Astrocyte of the cerebellum (primary cell): Measurements from ENCODE around the gene GRIN2C.

Experiments used
- DNase-seq: peaks from one replicate; pipeline ENCODE4 v3.0.0-alpha.2; 2011; ENCODE audit warnings: low read depth
- H3K4me3 ChIP-seq: 2 replicates; pipeline ENCODE4 v1.5.1; 2011; ENCODE audit warnings: mild to moderate bottlenecking, low read depth, low read length, moderate library complexity
- in situ Hi-C: cut with HindIII; loops from 2 replicates; pipeline ENCODE4 v1.10.0; 2017; ENCODE audit warnings: low sequenced_read_pairs
- TF ChIP-seq, protein P1 (sequence below): IDR thresholded peaks from 2 replicates; pipeline ENCODE4 v1.5.1; 2012; ENCODE audit warnings: low read length, low read depth, moderate library complexity, mild to moderate bottlenecking; ENCODE audit errors: missing control alignments

Gene GRIN2C

DNA sequence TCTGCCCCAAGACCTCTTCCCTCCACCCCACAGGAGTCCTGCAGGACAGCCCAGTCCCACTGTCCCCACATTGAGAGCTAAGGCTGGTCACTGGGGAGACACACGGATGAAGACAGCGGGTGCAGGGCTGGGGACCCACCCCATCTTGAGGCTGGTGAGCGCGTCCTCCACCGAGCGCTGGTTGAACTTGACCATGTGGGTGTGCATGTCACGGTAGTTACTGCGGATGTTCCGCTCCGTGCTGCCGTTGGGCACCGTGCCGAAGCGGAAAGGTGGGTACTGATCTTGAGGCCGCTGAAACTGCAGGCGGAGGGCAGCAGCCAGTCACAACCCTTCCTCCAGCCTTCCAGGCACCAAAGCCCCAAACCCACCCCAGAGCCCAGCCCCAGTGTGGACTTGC is 13.1 kb downstream of the GRIN2C start:
- TF ChIP-seq, protein P1, sequence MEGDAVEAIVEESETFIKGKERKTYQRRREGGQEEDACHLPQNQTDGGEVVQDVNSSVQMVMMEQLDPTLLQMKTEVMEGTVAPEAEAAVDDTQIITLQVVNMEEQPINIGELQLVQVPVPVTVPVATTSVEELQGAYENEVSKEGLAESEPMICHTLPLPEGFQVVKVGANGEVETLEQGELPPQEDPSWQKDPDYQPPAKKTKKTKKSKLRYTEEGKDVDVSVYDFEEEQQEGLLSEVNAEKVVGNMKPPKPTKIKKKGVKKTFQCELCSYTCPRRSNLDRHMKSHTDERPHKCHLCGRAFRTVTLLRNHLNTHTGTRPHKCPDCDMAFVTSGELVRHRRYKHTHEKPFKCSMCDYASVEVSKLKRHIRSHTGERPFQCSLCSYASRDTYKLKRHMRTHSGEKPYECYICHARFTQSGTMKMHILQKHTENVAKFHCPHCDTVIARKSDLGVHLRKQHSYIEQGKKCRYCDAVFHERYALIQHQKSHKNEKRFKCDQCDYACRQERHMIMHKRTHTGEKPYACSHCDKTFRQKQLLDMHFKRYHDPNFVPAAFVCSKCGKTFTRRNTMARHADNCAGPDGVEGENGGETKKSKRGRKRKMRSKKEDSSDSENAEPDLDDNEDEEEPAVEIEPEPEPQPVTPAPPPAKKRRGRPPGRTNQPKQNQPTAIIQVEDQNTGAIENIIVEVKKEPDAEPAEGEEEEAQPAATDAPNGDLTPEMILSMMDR: no peak
- no peak for DNase-seq
- no peak overlapping the region for H3K4me3 ChIP-seq
- in situ Hi-C loops: no loop called here

DNA sequence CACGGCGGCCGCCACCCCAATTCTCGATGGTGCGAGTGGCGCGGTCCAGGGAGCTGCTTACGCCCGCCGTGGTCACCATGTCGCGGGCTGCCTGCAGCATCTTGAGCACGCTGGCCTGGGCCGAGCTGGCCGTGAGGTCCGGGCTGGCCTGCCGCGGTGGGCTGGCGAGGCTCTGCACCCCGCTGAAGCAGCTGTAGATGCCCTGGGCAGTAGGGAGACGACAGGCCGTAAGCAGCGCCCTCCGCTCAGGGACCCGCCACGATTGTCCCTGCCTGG is 16.4 kb downstream of the GRIN2C start:
- no peak overlapping the region for H3K4me3 ChIP-seq
- TF ChIP-seq, protein P1: no peak
- DNase-seq: no peak
- in situ Hi-C loops: no loop called here

DNA sequence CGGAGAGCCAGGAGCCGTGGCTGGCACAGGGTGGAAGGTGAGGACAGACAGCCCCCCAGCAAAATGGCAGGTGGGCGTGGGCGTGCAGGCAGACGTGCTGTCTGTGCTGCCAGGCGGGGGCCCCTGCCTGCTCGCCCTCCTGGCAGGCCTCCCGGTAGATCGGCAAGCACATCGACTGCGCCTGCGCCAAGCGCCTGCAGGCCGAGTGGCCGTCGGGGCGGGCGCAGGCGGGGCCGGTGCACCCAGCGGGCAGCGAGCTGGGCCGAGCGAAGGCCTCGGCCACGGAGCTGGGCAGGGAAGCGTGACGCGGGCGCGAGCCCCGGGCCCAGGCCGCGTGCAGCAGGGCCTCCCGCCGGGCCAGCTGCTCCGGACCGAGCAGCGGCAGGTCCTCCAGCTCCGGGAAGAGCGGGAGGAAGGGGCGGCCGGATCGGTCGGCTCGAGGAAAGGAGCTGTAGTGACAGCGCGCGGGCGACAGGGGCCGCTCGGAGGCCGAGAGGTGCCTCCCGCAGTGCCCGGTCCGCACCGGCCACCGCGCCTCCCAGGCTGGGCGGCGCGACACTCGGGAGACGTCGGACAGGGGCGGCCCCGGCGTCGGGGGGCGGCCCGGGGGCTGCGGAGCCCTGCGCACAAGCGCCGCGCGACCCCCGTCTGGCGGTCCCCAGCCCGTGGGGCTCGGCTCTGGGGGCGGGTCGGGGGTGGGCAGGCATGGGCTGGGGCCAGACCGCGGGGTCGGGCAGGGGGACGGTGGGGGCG is 16.9 kb downstream of the GRIN2C start:
- TF ChIP-seq, protein P1: peak; percentile 27
- no peak for DNase-seq
- H3K4me3 ChIP-seq: peak overlapping the region; percentile 26
- in situ Hi-C loops: no loop called here

DNA sequence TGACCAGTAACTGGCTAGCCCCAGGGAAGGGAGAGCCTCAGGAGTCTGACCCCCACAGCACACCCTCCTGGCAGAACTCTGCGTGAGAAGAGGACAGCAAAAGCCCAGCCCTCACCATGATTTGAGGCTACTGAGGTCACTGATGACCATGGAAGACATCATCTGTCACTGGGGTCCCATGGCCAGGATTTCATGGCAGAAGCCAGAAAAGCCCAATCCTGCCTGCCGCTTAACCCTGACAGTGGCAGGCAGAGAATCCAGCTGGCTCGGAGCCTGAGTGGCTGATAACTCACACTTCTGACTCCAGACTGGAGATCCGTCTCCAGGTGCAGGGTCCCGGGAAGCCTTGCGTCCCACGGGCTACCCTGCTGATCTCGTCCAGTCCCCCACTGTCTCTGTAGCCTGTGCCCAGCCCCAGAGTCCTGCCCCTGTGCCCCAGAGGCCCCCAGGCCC is 17.5 kb downstream of the GRIN2C start:
- TF ChIP-seq, protein P1: no peak
- no peak for DNase-seq
- in situ Hi-C loops: no loop called here
- no peak overlapping the region for H3K4me3 ChIP-seq

DNA sequence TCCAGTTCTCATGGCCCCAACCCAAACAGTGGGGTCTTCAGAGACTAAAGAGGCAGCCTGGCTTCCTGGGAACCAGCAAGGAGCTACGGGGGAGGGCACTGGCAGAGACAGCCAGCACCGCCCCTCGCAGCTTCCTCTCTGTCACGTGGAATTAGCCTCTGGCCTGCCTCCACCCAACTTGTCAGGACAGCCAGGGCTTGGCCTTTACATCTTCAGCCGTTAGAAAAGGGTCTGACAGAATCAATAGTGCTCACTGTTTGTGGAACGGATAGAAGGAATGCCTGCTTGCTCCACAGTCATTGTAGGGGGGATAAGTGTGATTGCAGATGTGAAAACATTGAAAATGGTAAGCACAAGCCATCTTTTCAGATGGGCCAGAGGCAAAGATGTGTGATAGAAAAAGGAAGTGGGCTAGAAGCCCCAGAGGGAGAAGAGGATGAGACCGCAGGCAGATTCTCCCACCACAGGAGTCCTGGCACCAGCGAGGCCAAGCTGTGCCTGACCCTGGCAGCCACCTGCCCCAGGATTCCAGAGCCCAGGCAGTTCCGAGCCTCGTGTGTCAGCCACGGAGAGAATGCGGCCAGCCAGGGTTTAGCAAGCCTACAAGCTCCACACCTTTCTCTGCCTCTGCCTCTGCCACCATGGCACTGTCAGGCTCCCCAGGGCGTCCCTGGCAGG is 18.6 kb downstream of the GRIN2C start:
- in situ Hi-C loops: no loop called here
- TF ChIP-seq, protein P1: no peak
- H3K4me3 ChIP-seq: no peak overlapping the region
- no peak for DNase-seq

DNA sequence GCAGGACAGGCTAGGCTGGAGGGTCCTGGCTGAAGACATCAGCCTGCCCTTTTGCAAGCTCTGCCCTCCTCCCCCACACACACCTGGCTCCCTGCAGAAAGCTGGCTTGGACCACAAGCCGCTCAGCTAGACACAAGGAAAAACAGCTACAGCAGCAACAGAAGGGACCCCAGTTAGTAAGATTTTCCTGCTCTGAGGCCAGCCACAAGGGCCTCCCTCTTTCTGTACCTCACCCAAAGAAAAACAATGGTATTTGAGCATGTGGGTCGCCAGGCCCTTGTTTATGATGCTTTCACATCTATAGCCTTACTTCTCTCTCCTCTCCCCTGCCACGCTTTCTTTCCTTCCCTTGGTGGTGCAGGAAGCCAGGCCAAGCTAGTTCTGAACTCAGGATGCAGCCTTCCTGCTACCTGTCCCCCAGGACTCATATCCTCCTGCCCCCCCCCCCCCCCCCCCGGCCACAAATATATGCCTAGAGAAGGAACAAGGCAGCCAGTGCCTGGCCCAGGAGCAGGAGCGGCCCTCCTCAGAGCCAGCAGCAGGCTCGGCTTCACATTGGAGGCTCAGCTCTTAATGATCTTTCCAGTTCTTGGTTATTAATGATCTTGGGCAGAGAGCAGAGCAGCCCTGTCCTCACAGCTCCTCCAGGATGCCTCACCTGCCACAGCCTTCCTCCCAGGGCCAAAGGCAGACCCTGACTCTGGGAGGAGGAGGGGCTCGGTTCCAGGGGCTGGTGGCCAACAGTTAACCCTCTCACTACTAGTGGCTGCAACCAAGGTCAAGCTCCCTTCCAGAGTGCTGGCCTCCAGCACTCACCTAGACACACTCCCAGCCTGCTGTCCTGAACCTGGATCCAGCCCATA is 19.5 kb downstream of the GRIN2C start:
- DNase-seq: no peak
- TF ChIP-seq, protein P1: no peak
- in situ Hi-C loops: no loop called here
- no peak overlapping the region for H3K4me3 ChIP-seq
